GM12872 (cell line): ENCODE results near the gene KDM2B.

Source experiments
- CTCF ChIP-seq: IDR thresholded peaks from 3 replicates; pipeline ENCODE4 v1.5.1; 2011; ENCODE audit warnings: low read depth, mild to moderate bottlenecking, low read length, moderate library complexity; ENCODE audit not compliant: insufficient read depth

The KDM2B gene

GRCh38 chr12:121525411-121525810 lies 55.4 kb downstream of the KDM2B start:
- TF ChIP-seq CTCF, result no peak

- no peak for TF ChIP-seq CTCF
Observed at GRCh38 chr12:121524196-121524916, 56.5 kb downstream of the KDM2B start.

- no peak for TF ChIP-seq CTCF
Observed at GRCh38 chr12:121523741-121524140, 57.1 kb downstream of the KDM2B start.

GRCh38 chr12:121522971-121523370 lies 57.9 kb downstream of the KDM2B start:
- TF ChIP-seq CTCF, result no peak

- no peak for TF ChIP-seq CTCF
Observed at GRCh38 chr12:121520586-121521086, 60.2 kb downstream of the KDM2B start.

- TF ChIP-seq CTCF, result no peak
Observed at GRCh38 chr12:121520119-121520518, 60.7 kb downstream of the KDM2B start.

- TF ChIP-seq CTCF, result no peak
Observed at GRCh38 chr12:121519227-121519626, 61.6 kb downstream of the KDM2B start.
